Gastrocnemius medialis (tissue), 4 donors: ENCODE results near the gene DDIT3.

Experiments
- POLR2A ChIP-seq, 2 donors: fragments of 450-650 bp; IDR thresholded peaks; one replicate each; pipeline ENCODE4 v1.6.1; 2017; ENCODE audit warnings: antibody characterized with exemption in 2 of 2, mild to moderate bottlenecking in 2 of 2, moderate library complexity in 2 of 2
- TF ChIP-seq, protein P1 (sequence below), 5 experiments: fragments of 450-650 bp in 3 of 5; fragments of 200-600 bp in 2 of 5; sonication (generic) in 2 of 5; IDR thresholded peaks in 4 of 5; conservative IDR thresholded peaks in 1 of 5; 1 replicate in 4 of 5; 2 replicates in 1 of 5; pipeline ENCODE4 v1.5.1; 2016 to 2019; ENCODE audit warnings: antibody characterized with exemption in 5 of 5, mild to moderate bottlenecking in 3 of 5, moderate library complexity in 3 of 5

DNA sequence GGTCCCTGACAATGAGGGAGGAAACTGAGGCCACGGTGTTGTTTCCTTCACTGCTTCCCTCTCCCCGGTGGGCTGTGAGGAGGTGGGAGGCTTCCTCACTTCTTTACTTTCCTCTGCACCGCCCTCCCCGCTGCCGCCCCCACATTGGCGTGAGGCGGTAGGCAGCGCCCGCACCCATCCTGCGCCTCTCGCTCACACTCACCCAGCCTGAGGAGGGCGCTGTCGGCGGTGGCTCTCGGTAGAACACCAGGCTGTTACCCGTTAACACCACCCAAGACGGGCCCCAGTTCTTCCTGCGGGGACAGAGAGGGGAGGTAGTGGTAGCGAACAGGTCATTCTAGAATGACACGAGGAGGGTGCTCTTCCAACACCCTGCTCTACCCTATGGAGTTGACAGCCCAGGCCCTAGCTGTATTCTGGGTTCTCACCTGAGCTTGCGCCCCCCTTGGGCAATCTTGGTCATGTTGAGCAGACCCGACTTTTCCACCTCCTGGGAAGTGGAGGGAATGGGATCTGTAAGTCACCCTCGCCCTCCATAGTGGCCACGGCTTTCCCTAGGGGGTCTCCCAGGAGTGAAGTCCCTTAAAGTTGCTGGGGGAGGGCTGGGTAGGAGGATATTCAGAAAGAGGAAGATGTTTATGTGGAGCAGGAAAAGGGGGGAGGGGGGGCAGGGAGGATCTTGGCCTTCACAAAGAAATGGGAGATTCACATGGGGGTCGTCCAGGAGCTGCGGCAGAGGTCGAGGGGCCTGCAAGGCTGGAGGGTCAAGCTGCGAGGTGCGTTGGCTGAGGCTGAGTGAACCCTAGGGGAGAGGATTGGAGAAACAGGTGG, 43.9 kb downstream of the DDIT3 start:
- TF ChIP-seq, protein P1, sequence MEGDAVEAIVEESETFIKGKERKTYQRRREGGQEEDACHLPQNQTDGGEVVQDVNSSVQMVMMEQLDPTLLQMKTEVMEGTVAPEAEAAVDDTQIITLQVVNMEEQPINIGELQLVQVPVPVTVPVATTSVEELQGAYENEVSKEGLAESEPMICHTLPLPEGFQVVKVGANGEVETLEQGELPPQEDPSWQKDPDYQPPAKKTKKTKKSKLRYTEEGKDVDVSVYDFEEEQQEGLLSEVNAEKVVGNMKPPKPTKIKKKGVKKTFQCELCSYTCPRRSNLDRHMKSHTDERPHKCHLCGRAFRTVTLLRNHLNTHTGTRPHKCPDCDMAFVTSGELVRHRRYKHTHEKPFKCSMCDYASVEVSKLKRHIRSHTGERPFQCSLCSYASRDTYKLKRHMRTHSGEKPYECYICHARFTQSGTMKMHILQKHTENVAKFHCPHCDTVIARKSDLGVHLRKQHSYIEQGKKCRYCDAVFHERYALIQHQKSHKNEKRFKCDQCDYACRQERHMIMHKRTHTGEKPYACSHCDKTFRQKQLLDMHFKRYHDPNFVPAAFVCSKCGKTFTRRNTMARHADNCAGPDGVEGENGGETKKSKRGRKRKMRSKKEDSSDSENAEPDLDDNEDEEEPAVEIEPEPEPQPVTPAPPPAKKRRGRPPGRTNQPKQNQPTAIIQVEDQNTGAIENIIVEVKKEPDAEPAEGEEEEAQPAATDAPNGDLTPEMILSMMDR (IDR thresholded peaks at IDR 0.05 in 4 of 5, conservative IDR thresholded peaks at IDR 0.05 in 1 of 5), result peak in 1 of 5 experiments; percentile 11
- TF ChIP-seq POLR2A (IDR thresholded peaks at IDR 0.05), result no peak
